Subcutaneous adipose tissue (tissue), 4 donors: ENCODE results near the gene TCP11L2. TPM values are rescaled to one million over a fixed set of nuclear protein-coding genes. Genes with fewer than 3 reads are reported as not detected.

Experiments
- total RNA-seq, 4 donors: library from RNA; depleted of rRNA; stranded (reverse); fragments of >200 nt; gene quantifications; one replicate each; pipeline ENCODE4 v1.1.0, GENCODE V29; 2016
- TF ChIP-seq, protein P1 (sequence below): fragments of 450-650 bp; IDR thresholded peaks from one replicate; pipeline ENCODE4 v1.5.1; 2016; ENCODE audit warnings: low read depth, mild to moderate bottlenecking, control low read depth, antibody characterized with exemption, moderate library complexity

Gene TCP11L2
- total RNA-seq, 4 donors from 2014 or later, result 25.2 to 48.8 (median 38.8) TPM

DNA sequence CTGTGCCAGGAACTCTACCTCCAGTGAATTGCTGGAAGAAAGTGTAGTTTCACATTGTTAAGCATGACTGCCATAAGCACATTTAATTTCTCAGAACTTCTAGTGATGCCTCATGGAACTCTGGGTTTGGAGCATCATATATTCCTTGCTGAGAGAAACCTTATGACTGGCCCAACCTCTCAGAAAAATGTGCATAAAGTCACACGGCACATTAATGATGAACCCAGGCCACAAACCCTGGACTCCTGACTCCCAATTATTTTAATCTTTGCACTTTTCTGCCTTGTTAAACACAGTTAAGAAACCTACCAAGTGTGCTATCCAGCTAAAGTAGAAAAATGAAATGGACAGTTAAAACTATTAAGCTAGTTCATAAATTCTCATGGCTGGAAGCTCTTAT, 5.6 kb downstream of the TCP11L2 start:
- TF ChIP-seq, protein P1, sequence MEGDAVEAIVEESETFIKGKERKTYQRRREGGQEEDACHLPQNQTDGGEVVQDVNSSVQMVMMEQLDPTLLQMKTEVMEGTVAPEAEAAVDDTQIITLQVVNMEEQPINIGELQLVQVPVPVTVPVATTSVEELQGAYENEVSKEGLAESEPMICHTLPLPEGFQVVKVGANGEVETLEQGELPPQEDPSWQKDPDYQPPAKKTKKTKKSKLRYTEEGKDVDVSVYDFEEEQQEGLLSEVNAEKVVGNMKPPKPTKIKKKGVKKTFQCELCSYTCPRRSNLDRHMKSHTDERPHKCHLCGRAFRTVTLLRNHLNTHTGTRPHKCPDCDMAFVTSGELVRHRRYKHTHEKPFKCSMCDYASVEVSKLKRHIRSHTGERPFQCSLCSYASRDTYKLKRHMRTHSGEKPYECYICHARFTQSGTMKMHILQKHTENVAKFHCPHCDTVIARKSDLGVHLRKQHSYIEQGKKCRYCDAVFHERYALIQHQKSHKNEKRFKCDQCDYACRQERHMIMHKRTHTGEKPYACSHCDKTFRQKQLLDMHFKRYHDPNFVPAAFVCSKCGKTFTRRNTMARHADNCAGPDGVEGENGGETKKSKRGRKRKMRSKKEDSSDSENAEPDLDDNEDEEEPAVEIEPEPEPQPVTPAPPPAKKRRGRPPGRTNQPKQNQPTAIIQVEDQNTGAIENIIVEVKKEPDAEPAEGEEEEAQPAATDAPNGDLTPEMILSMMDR, result no peak

DNA sequence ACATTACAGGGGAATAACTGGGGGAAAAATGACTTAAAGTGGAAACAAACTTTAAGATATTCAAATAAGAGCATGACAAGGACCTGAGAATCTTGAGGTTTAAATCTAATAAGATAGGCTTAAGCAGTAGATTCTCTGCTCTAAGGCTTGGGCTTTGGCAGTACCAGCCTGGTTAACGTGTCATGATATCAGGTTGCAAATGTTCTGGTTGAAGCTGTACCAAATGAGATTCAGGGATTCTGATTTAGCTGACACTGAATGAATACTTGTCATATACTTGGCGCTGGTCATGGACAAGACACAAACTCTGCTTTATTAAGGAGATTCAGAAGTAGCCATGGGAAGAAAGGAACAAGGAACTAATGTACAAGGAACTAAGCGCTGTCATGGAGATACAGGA, 6.1 kb downstream of the TCP11L2 start:
- TF ChIP-seq, protein P1, result no peak

DNA sequence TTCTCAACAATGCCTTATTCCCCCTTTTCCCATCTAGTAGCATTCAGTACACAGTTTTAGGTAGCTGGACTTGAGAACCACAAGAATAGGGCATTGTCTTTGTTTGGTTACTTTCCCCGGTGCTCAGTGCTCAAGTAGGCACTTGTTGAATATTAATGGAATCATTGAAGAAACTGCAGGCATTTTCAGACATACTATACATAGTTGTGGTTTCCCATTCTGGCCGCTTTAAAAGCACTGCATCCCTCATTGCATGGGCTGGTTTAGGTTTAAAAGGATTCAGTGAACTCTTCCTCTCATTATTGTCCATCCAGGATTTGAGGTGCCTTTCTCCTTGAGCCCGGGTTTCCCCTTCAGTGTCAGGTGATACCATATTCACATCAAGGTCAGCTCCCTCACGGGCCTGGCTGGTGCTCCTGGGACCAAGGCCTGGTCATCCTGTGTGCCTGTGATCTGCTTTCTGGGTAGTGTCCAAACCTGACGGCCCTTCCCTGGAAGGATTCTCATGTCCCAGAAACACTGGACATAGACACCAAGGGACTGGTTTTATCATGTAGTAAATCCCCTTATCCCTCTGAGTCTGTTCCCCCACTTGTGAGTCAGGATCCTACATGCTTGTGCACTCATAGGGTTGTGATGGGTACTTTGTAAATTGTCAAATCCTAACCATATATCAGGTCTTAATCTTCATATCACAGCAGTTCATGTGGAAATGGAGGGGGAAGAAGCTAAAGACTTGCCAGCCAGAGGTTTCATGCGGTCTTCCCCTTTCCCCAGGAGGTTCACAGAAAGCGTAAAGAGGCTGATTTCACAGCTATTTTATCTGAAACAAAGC, 7.4 kb downstream of the TCP11L2 start:
- TF ChIP-seq, protein P1, result no peak

DNA sequence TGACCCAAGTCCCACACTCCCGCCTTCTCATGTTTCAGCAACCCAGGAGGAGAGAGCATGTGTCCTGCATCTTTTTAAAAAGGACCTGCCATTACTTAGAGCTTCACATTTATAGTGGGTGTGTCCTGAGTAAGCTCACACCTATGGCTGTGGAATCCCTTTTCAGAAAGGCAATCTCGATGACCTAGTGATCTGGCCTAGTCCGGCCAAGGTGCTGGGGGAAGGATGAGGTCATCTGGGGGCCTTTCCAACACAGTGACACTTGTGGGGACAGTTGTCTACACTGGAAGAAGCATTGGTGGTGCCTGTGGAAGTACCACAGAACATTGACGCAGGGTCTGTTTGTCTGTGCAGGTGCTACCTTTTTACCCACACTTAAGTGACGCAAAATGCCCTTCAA, 8.2 kb downstream of the TCP11L2 start:
- TF ChIP-seq, protein P1, result no peak

DNA sequence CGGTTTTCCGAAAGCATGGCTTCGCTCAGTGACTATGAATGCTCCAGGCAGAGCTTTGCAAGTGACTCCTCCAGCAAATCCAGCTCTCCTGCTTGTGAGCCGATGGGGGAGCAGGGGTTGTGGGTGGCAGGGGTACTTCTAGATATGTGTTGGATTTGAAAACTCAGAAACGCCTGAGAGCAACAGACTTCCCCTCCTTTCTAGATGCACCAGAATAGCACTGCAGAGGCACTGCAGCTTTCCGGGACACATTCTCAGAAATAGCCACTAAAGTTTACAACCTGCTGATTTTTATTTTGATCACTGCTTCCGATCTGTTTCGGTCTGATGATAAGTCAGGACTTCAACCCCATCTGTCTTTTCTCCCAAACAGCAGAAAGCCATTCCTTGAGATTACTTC, 8.6 kb downstream of the TCP11L2 start:
- TF ChIP-seq, protein P1, result no peak

DNA sequence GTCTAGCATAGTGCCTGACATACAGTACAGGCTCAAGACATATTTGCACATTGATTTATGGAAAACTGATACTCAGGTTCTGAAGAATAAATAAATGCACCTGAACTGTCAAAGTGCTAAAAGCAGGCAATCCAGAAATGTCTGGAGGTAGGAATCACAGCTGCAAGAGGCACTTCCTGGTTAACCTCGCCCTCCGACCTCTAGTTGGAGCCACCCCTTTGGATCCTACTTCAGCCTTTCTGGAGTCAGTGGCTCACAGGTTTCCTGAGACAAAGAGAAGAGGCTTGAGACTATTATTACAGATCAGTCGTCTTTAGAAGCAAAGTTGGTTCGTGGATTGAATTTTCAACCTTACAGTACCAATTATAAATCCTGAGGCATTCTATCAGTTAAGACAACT, 13.0 kb downstream of the TCP11L2 start:
- TF ChIP-seq, protein P1, result no peak

DNA sequence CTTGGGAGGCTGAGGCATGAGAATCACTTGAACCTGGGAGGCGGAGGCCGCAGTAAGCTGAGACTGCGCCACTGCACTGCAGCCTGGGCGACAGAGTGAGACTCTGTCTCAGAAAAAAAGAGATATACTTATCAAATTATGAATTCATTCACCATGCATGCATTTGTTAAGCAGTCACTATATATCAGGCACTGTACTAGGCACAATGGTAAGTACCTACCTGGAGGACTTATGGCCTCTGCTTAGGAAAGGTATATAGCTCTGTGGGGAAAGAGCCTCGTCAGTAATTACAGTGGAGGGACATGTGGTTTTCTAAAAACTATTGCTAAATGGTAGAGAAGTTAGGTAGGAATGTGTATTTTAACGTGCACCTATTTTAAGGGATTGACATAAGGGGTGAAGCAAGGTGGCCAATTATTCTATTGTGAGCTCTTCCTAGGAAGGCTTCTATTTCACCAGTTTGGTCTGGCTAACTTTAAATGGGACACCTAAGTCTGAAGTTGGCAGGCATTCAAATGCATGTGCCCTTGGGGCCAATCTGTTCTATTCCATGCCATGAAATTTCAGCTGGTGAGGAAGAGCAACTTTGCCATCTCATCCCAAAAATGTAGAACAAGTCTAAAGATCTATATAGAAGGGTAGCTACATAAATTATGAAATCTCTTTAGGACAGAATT, 15.0 kb downstream of the TCP11L2 start:
- TF ChIP-seq, protein P1, result no peak
